Muscle of back (tissue), 11 donors: ENCODE data around the gene BRAT1. TPM values are rescaled to one million over a fixed set of nuclear protein-coding genes. Genes with fewer than 3 reads are reported as not detected.
A peak's percentile ranks its signal among the peaks of the same experiment; 100 is the strongest.

ENCODE experiments used
- DNase-seq, 3 donors: peaks; one replicate each; pipeline versions ENCODE4 v3.0.0 to v3.0.0-alpha.2; 2013
- polyA plus RNA-seq, 10 donors: library from polyadenylated mRNA; unstranded; fragments of 120-200 nt; gene quantifications; one replicate each; pipeline ENCODE4 v1.2.1, GENCODE V29; 2013; ENCODE audit not compliant: insufficient read length in 10 of 10

The BRAT1 gene
- polyA plus RNA-seq, 10 donors: 12.4 to 21.0 (median 18.5) TPM

- DNase-seq: no peak
Observed at GRCh38 chr7:2499181-2499580, 56.1 kb downstream of the BRAT1 start.

GRCh38 chr7:2498708-2499107 is 56.6 kb downstream of the BRAT1 start:
- no peak for DNase-seq

- peak in 2 of 3 donors; percentile 75 to 89 for DNase-seq
Observed at GRCh38 chr7:2497500-2498336, 57.6 kb downstream of the BRAT1 start.

GRCh38 chr7:2497065-2497464 is 58.3 kb downstream of the BRAT1 start:
- DNase-seq: no peak

DNA sequence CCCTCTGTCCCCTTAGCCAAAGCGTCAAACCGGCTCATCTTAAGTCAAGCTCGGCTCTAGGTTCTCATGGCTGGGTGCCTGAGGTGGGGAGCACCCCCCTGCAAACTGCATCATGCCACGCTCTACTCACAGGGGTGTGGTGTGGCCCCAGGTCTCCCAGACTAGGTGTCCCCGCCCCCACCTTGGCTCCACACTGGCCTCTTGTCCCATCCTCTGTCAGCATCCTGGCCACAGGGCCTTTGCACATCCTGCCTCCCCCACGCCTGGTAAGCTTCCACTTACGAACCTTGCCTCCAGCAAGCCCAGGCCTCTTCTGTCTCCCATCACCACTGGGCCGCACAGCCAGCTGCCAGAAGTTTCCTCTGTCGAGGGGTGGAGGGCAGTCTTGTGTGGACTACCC is 58.9 kb downstream of the BRAT1 start:
- no peak for DNase-seq

- DNase-seq: peak in 1 of 3 donors; percentile 84
Observed at GRCh38 chr7:2495418-2496299, 59.7 kb downstream of the BRAT1 start.

- no peak for DNase-seq
Observed at GRCh38 chr7:2494191-2495130, 60.9 kb downstream of the BRAT1 start.

- peak in 1 of 3 donors; percentile 61 for DNase-seq
Observed at GRCh38 chr7:2493205-2494164, 61.8 kb downstream of the BRAT1 start.

DNA sequence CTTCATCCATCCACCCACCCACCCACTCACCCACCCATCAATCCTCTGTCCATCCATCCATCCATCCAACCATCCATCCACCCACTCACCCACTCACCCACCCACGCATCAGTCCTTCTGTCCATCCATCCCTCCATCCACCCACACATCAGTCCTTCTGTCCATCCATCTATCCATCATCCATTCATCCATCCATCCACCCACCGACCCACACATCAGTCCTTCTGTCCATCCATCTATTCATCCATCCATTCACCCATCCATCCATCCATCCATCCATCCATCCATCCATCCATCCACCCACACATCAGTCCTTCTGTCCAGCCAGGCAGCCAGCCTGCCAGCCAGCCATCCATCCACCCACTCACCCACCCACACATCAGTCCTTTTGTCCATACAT is 63.3 kb downstream of the BRAT1 start:
- DNase-seq: no peak

GRCh38 chr7:2490181-2490651 is 65.1 kb downstream of the BRAT1 start:
- peak in 1 of 3 donors; percentile 84 for DNase-seq

- DNase-seq: no peak
Observed at GRCh38 chr7:2488681-2489080, 66.6 kb downstream of the BRAT1 start.

DNA sequence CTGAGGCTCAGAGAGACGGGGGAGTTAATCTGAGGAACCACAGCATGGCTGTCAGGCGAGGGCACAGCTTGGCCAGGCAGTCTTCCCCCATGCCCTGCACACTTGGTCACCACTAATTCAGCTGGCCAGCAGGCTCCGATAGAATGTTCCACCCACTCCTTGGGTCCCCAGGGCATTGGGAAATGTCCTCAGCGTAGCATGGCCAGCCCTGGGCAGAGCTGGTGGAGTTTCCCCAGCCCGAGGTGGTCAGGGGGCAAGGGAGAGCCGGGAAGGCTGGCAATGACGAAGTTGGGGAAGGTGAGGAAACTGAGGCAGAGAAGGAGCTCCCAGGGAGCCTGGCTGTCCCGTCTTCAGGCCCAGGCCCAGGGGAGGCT is 67.1 kb downstream of the BRAT1 start:
- DNase-seq: no peak

Other genes starting within 250 kb of the BRAT1 start
- gene SNX8, start 241.1 kb downstream of the BRAT1 start, polyA plus RNA-seq: 10 to 100 TPM; 23.0 to 38.1 (median 29.6) TPM
- gene EIF3B, start 200.7 kb downstream of the BRAT1 start, polyA plus RNA-seq: 100 to 1,000 TPM in 5 of 10 donors, 10 to 100 TPM in 5; 85.0 to 115 (median 100.0) TPM
- 10 to 100 TPM in 4 of 10 donors, 1 to 10 TPM in 6; 7.3 to 15.3 (median 9.1) TPM for gene CHST12, start 151.9 kb downstream of the BRAT1 start, polyA plus RNA-seq
- not detected for gene GRIFIN, start 79.1 kb downstream of the BRAT1 start, polyA plus RNA-seq
- 10 to 100 TPM; 10.5 to 34.9 (median 18.3) TPM for gene LFNG, start 35.8 kb downstream of the BRAT1 start, polyA plus RNA-seq
- gene IQCE, start 3.5 kb upstream of the BRAT1 start, polyA plus RNA-seq: 1 to 10 TPM; 6.1 to 10.0 (median 6.7) TPM
- 100 to 1,000 TPM in 2 of 10 donors, 10 to 100 TPM in 8; 61.1 to 129 (median 82.9) TPM for gene TTYH3, start 76.5 kb upstream of the BRAT1 start, polyA plus RNA-seq
- under 1 TPM; 0.07 to 0.43 (median 0.19) TPM for gene AMZ1, start 132.7 kb upstream of the BRAT1 start, polyA plus RNA-seq